ENCODE measurements around the gene HAUS5. TPM values are rescaled to one million over a fixed set of nuclear protein-coding genes. Genes with fewer than 3 reads are reported as not detected.

HAUS5 gene
- total RNA-seq, 2 experiments from 2014 or later, result 28.4 to 29.9 TPM

DNA sequence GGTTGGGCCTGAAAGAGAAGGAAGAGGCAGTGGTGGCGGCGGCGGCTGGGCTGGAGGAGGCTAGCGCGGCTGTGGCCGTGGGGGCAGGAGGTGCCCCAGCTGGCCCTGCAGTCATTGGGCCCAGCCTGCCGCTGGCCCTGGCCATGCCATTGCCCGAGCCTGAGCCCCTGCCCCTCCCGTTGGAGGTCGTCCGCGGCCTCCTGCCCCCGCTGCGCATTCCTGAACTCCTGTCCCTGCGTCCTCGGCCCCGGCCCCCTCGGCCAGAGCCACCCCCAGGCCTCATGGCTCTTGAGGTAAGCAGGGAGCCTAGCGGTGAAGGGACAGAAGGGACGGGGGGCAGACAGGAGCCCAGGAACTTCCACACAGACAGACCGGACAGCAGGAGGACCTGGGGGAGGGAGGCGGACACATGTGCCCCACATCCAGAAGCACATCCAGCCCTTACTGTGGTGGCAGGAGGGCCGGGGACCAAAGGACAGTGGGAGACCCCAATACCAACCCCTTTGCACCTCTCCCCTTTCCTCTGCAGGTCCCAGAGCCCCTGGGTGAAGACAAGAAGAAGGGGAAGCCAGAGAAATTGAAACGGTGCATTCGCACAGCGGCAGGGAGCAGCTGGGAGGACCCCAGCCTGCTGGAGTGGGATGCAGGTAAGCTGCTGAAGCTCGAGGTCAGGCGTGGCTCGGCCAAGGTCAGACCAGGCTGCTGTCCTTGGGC is 21.3 kb downstream of the HAUS5 start:
- ATAC-seq (ENCODE audit: poor library complexity), result no peak
- intact Hi-C loops (cut with DNase I, micrococcal nuclease), result no loop called here
- Histone ChIP-seq H3K4me1 (ENCODE audit: insufficient read depth, low read length) (peaks cover 13% of the 10 kb centered on the region), H3K9me3 (ENCODE audit: control insufficient read depth in 1 of 2, insufficient read depth in 1 of 2, low read length in 2 of 2) (no peaks in the 10 kb centered on the region), H3K27me3 (ENCODE audit: control insufficient read depth in 1 of 2, insufficient read depth in 2 of 2, low read length in 2 of 2) (no peaks in the 10 kb centered on the region), H3K4me3 (ENCODE audit: low read length) (no peak overlapping the region), H3K27ac (ENCODE audit: low read depth in 1 of 2, low read length in 2 of 2) (no peak overlapping the region), H3K36me3 (ENCODE audit: insufficient read depth, low read length) (peaks cover 76% of the 10 kb centered on the region)
- Mint-ChIP-seq H3K4me3 (no peak overlapping the region), H3K36me3 (ENCODE audit: low read depth) (peaks cover 74% of the 10 kb centered on the region), H3K27me3 (no peaks in the 10 kb centered on the region), H3K9me3 (no peaks in the 10 kb centered on the region), H3K4me1 (ENCODE audit: low read depth) (peaks cover 16% of the 10 kb centered on the region), H3K27ac (no peak overlapping the region)
- POLR2A ChIA-PET, result no interaction called here
- CTCF ChIA-PET, result no interaction called here
- TF ChIP-seq CTCF (IDR thresholded peaks at IDR 0.05), result no peak
- DNase-seq, result no peak

GRCh38 chr19:35636651-35637050 is 24.1 kb downstream of the HAUS5 start:
- H3K27me3 ChIP-seq (ENCODE audit: control insufficient read depth in 1 of 2, insufficient read depth in 2 of 2, low read length in 2 of 2), result no peaks in the 10 kb centered on the region
- DNase-seq (no peak), ATAC-seq (ENCODE audit: poor library complexity) (no peak)
- H3K9me3 ChIP-seq (ENCODE audit: control insufficient read depth in 1 of 2, insufficient read depth in 1 of 2, low read length in 2 of 2), result no peaks in the 10 kb centered on the region
- Mint-ChIP-seq H3K4me1 (ENCODE audit: low read depth) (peaks cover 13% of the 10 kb centered on the region), H3K36me3 (ENCODE audit: low read depth) (peaks cover 55% of the 10 kb centered on the region), H3K27me3 (no peaks in the 10 kb centered on the region), H3K9me3 (no peaks in the 10 kb centered on the region), H3K4me3 (no peak overlapping the region), H3K27ac (no peak overlapping the region)
- intact Hi-C loops (cut with DNase I, micrococcal nuclease), result no loop called here
- no peak for TF ChIP-seq CTCF (IDR thresholded peaks at IDR 0.05)
- H3K4me3 ChIP-seq (ENCODE audit: low read length), result no peak overlapping the region
- POLR2A ChIA-PET, result no interaction called here
- CTCF ChIA-PET, result no interaction called here
- no peak overlapping the region for H3K27ac ChIP-seq (ENCODE audit: low read depth in 1 of 2, low read length in 2 of 2)
- peaks cover 61% of the 10 kb centered on the region for H3K36me3 ChIP-seq (ENCODE audit: insufficient read depth, low read length)
- H3K4me1 ChIP-seq (ENCODE audit: insufficient read depth, low read length), result peaks cover 6% of the 10 kb centered on the region

GRCh38 chr19:35637165-35637564 is 24.6 kb downstream of the HAUS5 start:
- H3K9me3 ChIP-seq (ENCODE audit: control insufficient read depth in 1 of 2, insufficient read depth in 1 of 2, low read length in 2 of 2), result no peaks in the 10 kb centered on the region
- H3K4me1 ChIP-seq (ENCODE audit: insufficient read depth, low read length), result peaks cover 11% of the 10 kb centered on the region
- ChIA-PET CTCF (no interaction called here), POLR2A (interaction anchor here (1.8 kb wide), 1 partner anchor 11 kb away, joined by 5 read pairs; the partner anchor contains the start of gene COX6B1)
- Mint-ChIP-seq H3K36me3 (ENCODE audit: low read depth) (peaks cover 50% of the 10 kb centered on the region), H3K27ac (no peak overlapping the region), H3K9me3 (no peaks in the 10 kb centered on the region), H3K4me3 (no peak overlapping the region), H3K4me1 (ENCODE audit: low read depth) (peaks cover 8% of the 10 kb centered on the region), H3K27me3 (no peaks in the 10 kb centered on the region)
- no peak for TF ChIP-seq CTCF (IDR thresholded peaks at IDR 0.05)
- ATAC-seq (ENCODE audit: poor library complexity), result no peak
- intact Hi-C loops (cut with DNase I, micrococcal nuclease), result no loop called here
- DNase-seq, result no peak
- no peak overlapping the region for H3K27ac ChIP-seq (ENCODE audit: low read depth in 1 of 2, low read length in 2 of 2)
- H3K4me3 ChIP-seq (ENCODE audit: low read length), result no peak overlapping the region
- H3K27me3 ChIP-seq (ENCODE audit: control insufficient read depth in 1 of 2, insufficient read depth in 2 of 2, low read length in 2 of 2), result no peaks in the 10 kb centered on the region
- H3K36me3 ChIP-seq (ENCODE audit: insufficient read depth, low read length), result peaks cover 56% of the 10 kb centered on the region
